ENCODE data around the gene UNC45B.
"Not testable (repeated sequence)": the region's sequence is repeated elsewhere in the genome, so short reads cannot be mapped to it uniquely, and the experiment has no call there.

The UNC45B gene

GRCh38 chr17:35147375-35147905 lies at the start of gene UNC45B:
Gene UNC45B (plus strand): TSS chr17:35147817. CDS start chr17:35148264, 447 bp downstream.
- no peak for DNase-seq

- no peak for DNase-seq
Measured at GRCh38 chr17:35099908-35100307, 47.7 kb upstream of the UNC45B start.

GRCh38 chr17:35101036-35101435 lies 46.6 kb upstream of the UNC45B start:
- no peak for DNase-seq

- DNase-seq: no peak
Measured at GRCh38 chr17:35101725-35102124, 45.9 kb upstream of the UNC45B start.

- no peak for DNase-seq
Measured at GRCh38 chr17:35103271-35103670, 44.3 kb upstream of the UNC45B start.

DNA sequence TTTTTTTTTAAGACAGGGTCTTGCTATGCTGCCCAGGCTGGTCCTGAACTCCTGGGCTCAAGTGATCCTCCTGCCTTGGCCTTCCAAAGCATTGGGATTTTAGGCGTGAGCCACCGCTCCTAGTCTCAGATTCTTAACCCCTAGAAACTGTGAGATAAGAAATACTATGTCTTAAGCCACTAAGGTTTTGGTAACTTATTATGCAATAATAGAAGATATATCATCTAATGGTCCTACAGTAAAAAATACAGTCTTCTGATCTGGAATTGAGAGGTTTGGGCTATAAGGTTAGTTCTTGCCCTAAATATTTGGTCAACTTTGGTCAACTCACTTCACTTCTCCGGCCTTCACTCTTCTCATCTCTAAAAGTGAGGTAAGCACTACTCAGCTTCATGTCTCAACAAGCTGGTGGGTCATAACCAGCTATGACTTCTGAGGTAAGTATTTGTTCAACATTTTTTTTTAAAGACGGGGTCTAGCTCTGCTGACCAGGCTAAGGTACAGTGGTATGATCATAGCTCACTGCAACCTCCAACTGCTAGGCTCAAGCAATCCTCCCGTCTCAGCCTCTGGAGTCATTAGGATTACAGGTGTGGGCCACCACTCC lies 42.7 kb upstream of the UNC45B start:
- DNase-seq: no peak

- not testable (repeated sequence) for DNase-seq
Measured at GRCh38 chr17:35110791-35111190, 36.8 kb upstream of the UNC45B start.

GRCh38 chr17:35116845-35117244 lies 30.8 kb upstream of the UNC45B start:
- no peak for DNase-seq

DNA sequence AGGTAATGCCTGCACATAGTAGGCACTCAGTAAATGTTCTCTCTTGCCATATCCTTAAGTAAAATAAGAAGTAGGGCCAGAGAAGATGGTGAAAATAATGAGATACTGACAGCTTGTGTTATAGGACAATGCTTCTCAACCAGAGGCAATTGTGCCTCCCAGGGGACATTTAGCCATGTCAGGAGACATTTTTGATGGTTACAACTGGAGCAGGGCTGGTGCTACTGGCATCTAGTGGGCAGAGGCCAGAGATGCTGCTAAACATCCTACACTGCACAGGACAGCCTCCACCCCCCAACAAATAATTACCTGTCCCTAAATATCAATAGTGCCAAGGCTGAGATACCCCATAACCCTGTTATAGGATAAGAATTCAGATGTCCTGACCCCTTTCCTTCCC lies 29.6 kb upstream of the UNC45B start:
- no peak for DNase-seq

DNA sequence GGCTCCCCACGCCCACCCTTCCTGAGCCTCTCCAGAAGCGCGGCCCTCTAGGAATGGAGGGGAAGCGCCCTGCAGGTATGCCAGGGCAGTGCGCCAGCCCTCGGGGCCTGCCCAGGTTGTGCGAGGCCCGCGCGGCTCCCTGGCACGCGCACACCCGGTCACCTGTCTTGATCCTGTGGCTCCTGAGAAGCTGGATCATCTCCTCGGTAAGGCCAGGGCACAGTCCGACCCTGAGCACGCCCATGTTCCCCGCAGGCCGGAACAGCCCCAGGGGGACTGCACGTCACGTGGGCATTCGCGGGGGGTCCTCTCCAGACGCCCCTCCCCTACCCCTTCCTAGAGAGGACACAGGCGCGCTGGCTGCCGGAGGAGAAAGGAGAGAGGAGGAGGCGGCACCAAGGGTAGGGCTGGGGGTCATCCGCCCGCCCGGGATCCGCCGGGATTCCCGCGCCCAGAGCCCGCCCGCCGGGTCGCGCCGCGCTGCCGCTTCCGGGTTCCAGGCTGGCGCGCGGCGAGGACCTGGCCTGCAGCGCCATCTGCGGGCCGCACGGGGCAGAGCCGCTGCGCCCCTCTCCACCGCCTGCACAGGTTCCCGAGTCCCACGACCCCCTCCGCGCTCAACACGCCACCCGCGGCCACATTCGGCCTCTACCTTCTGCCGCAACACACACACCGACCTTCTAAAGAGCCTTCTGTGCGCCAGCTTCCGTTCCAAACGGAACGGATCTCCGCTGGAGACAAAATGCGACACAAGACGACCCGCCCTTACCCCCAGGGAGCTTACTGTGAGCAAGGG lies 28.0 kb upstream of the UNC45B start, which contains the start of gene RAD51D:
Gene RAD51D (minus strand): TSS at position 491 of the 796 bp plus-strand sequence. CDS start 247 bp downstream, at position 244.
- DNase-seq: peak; percentile 82

GRCh38 chr17:35121315-35121714 lies 26.3 kb upstream of the UNC45B start, which contains the start of gene FNDC8:
Gene FNDC8 (plus strand): TSS chr17:35121615. CDS start chr17:35121694, 79 bp downstream.
- DNase-seq: no peak

GRCh38 chr17:35127751-35128514 lies 19.7 kb upstream of the UNC45B start:
- no peak for DNase-seq

GRCh38 chr17:35129154-35129972 lies 18.3 kb upstream of the UNC45B start:
- DNase-seq: no peak

DNA sequence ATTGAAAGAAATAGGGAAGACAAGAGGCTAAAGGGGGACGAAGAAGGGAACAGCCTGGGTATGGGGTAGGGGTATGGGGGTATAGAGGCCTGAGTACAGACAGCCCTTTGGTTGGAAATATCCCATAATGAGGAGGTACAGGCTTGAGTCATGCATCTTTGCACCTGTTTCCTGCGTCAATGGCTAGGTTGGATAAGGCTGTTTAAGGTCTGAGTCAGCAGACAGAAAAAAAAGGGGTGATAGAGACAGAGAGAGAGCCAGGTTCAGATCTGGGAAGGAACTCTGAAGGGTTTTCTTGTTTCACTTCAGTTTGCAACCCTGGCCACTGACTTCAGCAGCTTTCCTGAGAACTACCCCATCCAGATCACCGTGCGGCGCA lies 17.7 kb upstream of the UNC45B start:
- no peak for DNase-seq

- DNase-seq: no peak
Measured at GRCh38 chr17:35130392-35130791, 17.2 kb upstream of the UNC45B start.

- DNase-seq: no peak
Measured at GRCh38 chr17:35132099-35132498, 15.5 kb upstream of the UNC45B start.

- DNase-seq: no peak
Measured at GRCh38 chr17:35132816-35133550, 14.6 kb upstream of the UNC45B start.

DNA sequence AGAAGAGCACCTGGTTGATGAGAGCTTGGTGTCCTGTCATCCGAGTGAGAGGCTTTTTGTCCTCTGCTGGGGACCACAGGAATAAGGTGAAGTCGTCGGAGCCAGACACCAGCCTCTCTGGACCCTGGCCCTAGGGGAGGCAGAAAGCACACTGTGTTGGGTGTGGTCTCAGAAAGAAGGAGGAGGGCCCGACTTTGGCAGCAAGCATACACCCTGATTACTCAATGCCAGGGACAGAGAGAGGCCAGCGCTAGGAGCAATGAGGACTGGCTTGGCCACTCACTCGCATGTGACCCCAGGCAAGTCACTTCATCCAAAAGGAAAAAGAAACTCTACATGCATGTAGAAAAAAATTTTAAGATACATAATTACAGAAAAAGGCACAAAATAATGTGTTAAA lies 12.3 kb upstream of the UNC45B start:
- no peak for DNase-seq

DNA sequence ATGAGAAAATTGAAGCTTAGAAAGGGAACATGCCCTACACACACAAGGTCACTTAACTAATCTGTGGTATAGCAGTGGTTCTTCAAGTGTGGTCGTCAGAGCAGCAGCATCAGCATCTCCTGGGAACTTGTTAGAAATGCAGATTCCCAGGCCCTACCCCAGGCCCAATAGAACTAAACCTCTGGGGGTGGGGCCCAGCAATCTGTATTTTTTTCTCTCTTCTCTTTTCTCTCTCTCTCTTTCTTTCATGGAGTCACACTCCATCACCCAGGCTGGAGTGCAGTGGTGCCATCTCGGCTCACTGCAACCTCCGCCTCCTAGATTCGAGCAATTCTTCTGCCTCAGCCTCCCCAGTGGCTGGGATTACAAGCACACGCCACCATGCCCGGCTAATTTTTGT lies 9.4 kb upstream of the UNC45B start:
- DNase-seq: no peak

GRCh38 chr17:35141681-35142466 lies 5.7 kb upstream of the UNC45B start, which contains the start of gene NLE1:
Gene NLE1 (minus strand): TSS chr17:35142303. CDS start chr17:35142275, 28 bp downstream.
- DNase-seq: peak; percentile 88

- no peak for DNase-seq
Measured at GRCh38 chr17:35142467-35142796, 5.2 kb upstream of the UNC45B start.

Measured in left hindlimb (tissue), 1 donor.